K562 (cell line): ENCODE measurements around the gene MTHFD2. TPM values are rescaled to one million over a fixed set of nuclear protein-coding genes. Genes with fewer than 3 reads are reported as not detected.

Source experiments
- ATAC-seq: fragments of 200-7000 bp; cut with Tn5 transposase; 3 replicates; pipeline ENCODE4 v1.9.1; 2020; ENCODE audit warnings: moderate library complexity
- BruUV-seq: library from RNA; stranded (reverse); fragments of 400-500 nt; replicated peaks from 2 replicates; lab custom pipeline; 2021; lab: Mats Ljungman, UMichigan
- CTCF ChIA-PET: fragments of 300-600 bp; formaldehyde crosslinking; extraction: SDS; loops from one replicate; lab custom pipeline; 2021; ENCODE audit warnings: low intra/inter-chr PET ratio; lab: Yijun Ruan, JAX
- POLR2A ChIA-PET: fragments of 300-600, 350-650 bp; sonication (Branson Sonifier 250); formaldehyde crosslinking; extraction: SDS; loops from one replicate; lab custom pipeline; 2021; ENCODE audit warnings: antibody characterized with exemption, inconsistent platforms; lab: Yijun Ruan, JAX
- DNase-seq, 4 experiments: peaks; one replicate each; pipeline versions ENCODE4 v3.0.0 to v3.0.0-alpha.2; 2011 to 2018; ENCODE audit warnings: low spot score in 3 of 4, mixed read lengths in 3 of 4; ENCODE audit errors: extremely low read depth in 1 of 4
- FAIRE-seq: peaks from 2 replicates; lab custom pipeline; 2011; peaks lifted over from hg19 to GRCh38; lab: Jason Lieb, UNC
- H2AFZ ChIP-seq: 2 replicates; pipeline ENCODE4 v1.6.0; 2011; ENCODE audit warnings: low read depth, low read length, control low read depth, inconsistent platforms
- H3K27ac ChIP-seq: fragments of 200-600 bp; 3 replicates; pipeline ENCODE4 v1.8.0; 2011; ENCODE audit warnings: low read depth, mild to moderate bottlenecking, control low read depth, inconsistent platforms, low read length, moderate library complexity, mixed read lengths; ENCODE audit errors: extremely low read depth
- H3K27me3 ChIP-seq, 2 experiments: fragments of 300-600 bp in 1 of 2; 2 replicates in 1 of 2; 3 replicates in 1 of 2; pipeline versions ENCODE4 v1.6.0 to v1.8.0; 2011; ENCODE audit warnings: inconsistent platforms in 2 of 2, low read length in 2 of 2, mild to moderate bottlenecking in 1 of 2, mixed read lengths in 1 of 2, moderate library complexity in 1 of 2; ENCODE audit not compliant: control insufficient read depth in 2 of 2, insufficient read depth in 2 of 2
- H3K36me3 ChIP-seq: fragments of 300-600 bp; 3 replicates; pipeline ENCODE4 v1.8.0; 2011; ENCODE audit warnings: mild to moderate bottlenecking, low read length, inconsistent platforms; ENCODE audit not compliant: control insufficient read depth, insufficient read depth
- H3K4me1 ChIP-seq, 2 experiments: fragments of 200-600 bp in 1 of 2; replicated peaks in 1 of 2; 2 replicates in 1 of 2; 3 replicates in 1 of 2; pipeline versions ENCODE4 v1.5.1 to v1.8.0; 2011; ENCODE audit warnings: inconsistent platforms in 2 of 2, low read length in 2 of 2, mild to moderate bottlenecking in 1 of 2, mixed read lengths in 1 of 2, moderate library complexity in 1 of 2; ENCODE audit not compliant: control insufficient read depth in 2 of 2, insufficient read depth in 2 of 2
- H3K4me2 ChIP-seq: 2 replicates; pipeline ENCODE4 v1.6.1; 2011; ENCODE audit warnings: low read length, control low read depth, inconsistent platforms, mixed read lengths; ENCODE audit not compliant: insufficient read depth
- H3K4me3 ChIP-seq: fragments of 200-600 bp; sonication (generic), shearing (Covaris generic); 2 replicates; pipeline ENCODE4 v1.5.1; 2016; ENCODE audit warnings: control low read depth, inconsistent platforms
- H3K79me2 ChIP-seq: fragments of 200-600 bp; 3 replicates; pipeline ENCODE4 v1.8.0; 2011; ENCODE audit warnings: low read length, inconsistent platforms; ENCODE audit not compliant: control insufficient read depth, insufficient read depth
- H3K9ac ChIP-seq, 2 experiments: 2 replicates each; pipeline versions ENCODE4 v1.6.0 to v1.6.1; 2011; ENCODE audit warnings: low read depth in 2 of 2, low read length in 2 of 2, control low read depth in 1 of 2, inconsistent platforms in 1 of 2, mild to moderate bottlenecking in 1 of 2, mixed read lengths in 1 of 2; ENCODE audit not compliant: insufficient read depth in 1 of 2
- H3K9me1 ChIP-seq: one replicate; pipeline ENCODE4 v1.6.0; 2011; ENCODE audit warnings: inconsistent platforms, mild to moderate bottlenecking, low read length, moderate library complexity; ENCODE audit not compliant: control insufficient read depth, insufficient read depth
- H3K9me3 ChIP-seq: replicated peaks from 2 replicates; pipeline ENCODE4 v1.5.1; 2011; ENCODE audit warnings: low read depth, low read length, inconsistent platforms; ENCODE audit not compliant: control insufficient read depth, insufficient read depth
- H4K20me1 ChIP-seq: replicated peaks from 2 replicates; pipeline ENCODE4 v1.6.1; 2011; ENCODE audit warnings: low read length, inconsistent platforms, mixed read lengths; ENCODE audit not compliant: control insufficient read depth, insufficient read depth
- CBX8 ChIP-seq: fragments of 200-600 bp; sonication (generic); IDR thresholded peaks from 2 replicates; pipeline ENCODE4 v1.6.1; 2012; ENCODE audit warnings: borderline replicate concordance, mixed run types, low read depth, mild to moderate bottlenecking, moderate library complexity, mixed read lengths, low read length, control low read depth, inconsistent platforms; ENCODE audit not compliant: poor library complexity, severe bottlenecking; ENCODE audit errors: extremely low read depth
- DDX20 ChIP-seq: fragments of 450-650 bp; IDR thresholded peaks from 2 replicates; pipeline ENCODE4 v1.6.1; 2016; ENCODE audit warnings: missing genetic modification characterization, low read depth, mild to moderate bottlenecking, missing compliant biosample characterization, moderate library complexity
- KDM1A ChIP-seq, 2 experiments: fragments of 450-650 bp; IDR thresholded peaks; 2 replicates each; pipeline ENCODE4 v1.6.1; 2016; ENCODE audit warnings: mild to moderate bottlenecking in 2 of 2
- MIER1 ChIP-seq: fragments of 450-650 bp; IDR thresholded peaks from 2 replicates; pipeline ENCODE4 v1.6.1; 2016; ENCODE audit warnings: antibody characterized with exemption, mild to moderate bottlenecking, low read depth
- POLR2H ChIP-seq: IDR thresholded peaks from 2 replicates; pipeline ENCODE4 v1.6.1; 2016; ENCODE audit warnings: missing genetic modification characterization, low read depth, mild to moderate bottlenecking, control low read depth, missing compliant biosample characterization, moderate library complexity
- PRMT5 ChIP-seq: sonication (generic); formaldehyde crosslinking; IDR thresholded peaks from 2 replicates; pipeline ENCODE4 v1.5.0; 2020; ENCODE audit warnings: missing genetic modification reagents
- TAL1 ChIP-seq: fragments of 450-650 bp; IDR thresholded peaks from 2 replicates; pipeline ENCODE4 v1.6.1; 2016; ENCODE audit warnings: mild to moderate bottlenecking
- ZNF140 ChIP-seq: fragments of 250-450 bp; sonication (Bioruptor Pico); IDR thresholded peaks from 2 replicates; pipeline ENCODE4 v1.8.0; 2021; ENCODE audit warnings: moderate library complexity, mild to moderate bottlenecking, inconsistent platforms
- WGBS: fragments of 100-300 bp; shearing (Covaris generic); methylation state at CpG from one replicate; pipeline ENCODE4 v1.1.6; 2016; ENCODE audit warnings: low coverage, mixed read lengths; ENCODE audit not compliant: insufficient coverage; ENCODE audit errors: missing lambda C conversion rate; 5-methylcytosine and 5-hydroxymethylcytosine counted together
- in situ Hi-C: fragments of 300-500 bp; cut with MboI; formaldehyde crosslinking; loops from 4 replicates; pipeline ENCODE4 v1.15.0; 2018; ENCODE audit warnings: inconsistent platforms, mixed read lengths
- intact Hi-C: fragments of 100-400 bp; cut with micrococcal nuclease; formaldehyde crosslinking; loops from 2 replicates; pipeline ENCODE4 v1.14.2; 2022
- polyA plus RNA-seq, 8 experiments: library from polyadenylated mRNA; depleted of rRNA in 4 of 8; stranded (reverse) in 5 of 8; unstranded in 3 of 8; fragments of >200 nt; fragmentation: Nextera tagmentation in 2 of 8; fragmentation: Illumina TruSeq in 1 of 8; extraction: Ambion mirVana in 2 of 8; extraction: Trizol in 1 of 8; gene quantifications; 2 replicates each; pipeline versions ENCODE4 v1.2.1 to v1.2.3, GENCODE V29; 2011 to 2014; ENCODE audit warnings: inconsistent platforms in 1 of 8, missing spikeins in 1 of 8
- total RNA-seq, 7 experiments: library from RNA; depleted of rRNA in 6 of 7; stranded (reverse); fragments of >200 nt in 6 of 7; fragmentation: Illumina TruSeq in 2 of 7; extraction: Trizol in 2 of 7; gene quantifications; 2 replicates each; pipeline versions ENCODE4 v1.2.1 to v1.2.3, GENCODE V29; 2011 to 2021; ENCODE audit warnings: low replicate concordance in 1 of 7
- TF ChIP-seq, protein P1 (sequence below): fragments of 450-650 bp; IDR thresholded peaks from 2 replicates; pipeline ENCODE4 v1.6.1; 2016; ENCODE audit warnings: borderline replicate concordance

MTHFD2 gene
- total and polyA plus RNA-seq, 9 of the 15 experiments (the other 6 are each of a cell fraction or from before 2014, with no cell fraction given), result 113 to 520 (median 234) TPM

DNA sequence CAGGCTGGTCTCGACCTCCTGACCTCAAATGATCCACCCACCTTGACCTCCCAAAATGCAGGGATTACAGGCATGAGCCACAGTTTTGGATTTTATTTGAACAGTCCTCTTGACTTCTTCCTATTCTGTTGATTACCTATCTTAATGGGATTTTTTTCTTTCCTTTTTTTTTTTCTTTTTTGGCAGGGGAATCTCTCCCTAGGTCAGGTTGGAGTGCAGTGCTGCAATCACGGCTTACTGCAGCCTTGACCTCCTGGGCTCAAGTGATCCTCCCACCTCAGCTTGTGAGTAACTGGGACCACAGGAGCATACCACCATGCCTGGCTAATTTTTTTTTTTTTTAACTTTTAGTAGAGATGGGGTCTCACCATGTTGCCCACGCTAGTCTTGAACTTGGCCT, 2.8 kb downstream of the MTHFD2 start (continued):
- TF ChIP-seq, protein P1, sequence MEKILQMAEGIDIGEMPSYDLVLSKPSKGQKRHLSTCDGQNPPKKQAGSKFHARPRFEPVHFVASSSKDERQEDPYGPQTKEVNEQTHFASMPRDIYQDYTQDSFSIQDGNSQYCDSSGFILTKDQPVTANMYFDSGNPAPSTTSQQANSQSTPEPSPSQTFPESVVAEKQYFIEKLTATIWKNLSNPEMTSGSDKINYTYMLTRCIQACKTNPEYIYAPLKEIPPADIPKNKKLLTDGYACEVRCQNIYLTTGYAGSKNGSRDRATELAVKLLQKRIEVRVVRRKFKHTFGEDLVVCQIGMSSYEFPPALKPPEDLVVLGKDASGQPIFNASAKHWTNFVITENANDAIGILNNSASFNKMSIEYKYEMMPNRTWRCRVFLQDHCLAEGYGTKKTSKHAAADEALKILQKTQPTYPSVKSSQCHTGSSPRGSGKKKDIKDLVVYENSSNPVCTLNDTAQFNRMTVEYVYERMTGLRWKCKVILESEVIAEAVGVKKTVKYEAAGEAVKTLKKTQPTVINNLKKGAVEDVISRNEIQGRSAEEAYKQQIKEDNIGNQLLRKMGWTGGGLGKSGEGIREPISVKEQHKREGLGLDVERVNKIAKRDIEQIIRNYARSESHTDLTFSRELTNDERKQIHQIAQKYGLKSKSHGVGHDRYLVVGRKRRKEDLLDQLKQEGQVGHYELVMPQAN, result 0 out of 2 replicates have a peak, but pooled peaks have one; percentile 20
- TF ChIP-seq TAL1 (no peak), KDM1A (IDR thresholded peaks at IDR 0.05) (peak; percentile 66 to 76; a peak in 3 of 4 replicates)

DNA sequence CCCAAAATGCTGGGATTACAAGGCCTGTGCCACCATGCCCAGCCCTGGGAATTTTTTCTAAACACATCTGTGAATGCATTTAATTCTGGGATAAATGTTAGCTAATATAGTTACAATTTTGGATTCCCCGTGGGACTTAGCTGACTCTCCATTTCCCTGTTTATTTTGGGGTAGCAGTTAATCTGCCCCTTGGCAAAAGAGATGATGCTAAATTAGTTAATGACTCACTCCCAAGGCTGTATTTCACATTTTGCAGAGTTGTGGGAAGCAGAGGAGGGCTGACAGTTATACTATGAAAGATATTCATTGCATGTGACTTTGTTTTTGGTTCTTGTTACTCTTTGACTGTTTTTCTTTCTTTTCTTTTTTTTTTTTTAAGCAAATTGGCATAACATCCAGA, 3.2 kb downstream of the MTHFD2 start:
- DNase-seq (no peak), ATAC-seq (no peak), FAIRE-seq (no peak)
- H3K9me1 ChIP-seq, result peaks cover 8% of the 10 kb centered on the region
- ChIA-PET CTCF (no interaction called here), POLR2A (no interaction called here)
- in situ Hi-C loops, result no loop called here
- intact Hi-C loops, result no loop called here
- H3K4me3 ChIP-seq, result no peak overlapping the region
- H3K4me1 ChIP-seq, result peaks cover 30 to 52% of the 10 kb centered on the region in 2 experiments
- no peak overlapping the region for H2AFZ ChIP-seq
- no peak for TF ChIP-seq DDX20 (tag)
- TF ChIP-seq PRMT5, result no peak
- no peak for TF ChIP-seq ZNF140 (CRISPR knock-in tag)
- no peak for TF ChIP-seq CBX8
- TF ChIP-seq MIER1, result no peak
- TF ChIP-seq POLR2H (tag), result peak; percentile 38; the same call in 1 of the 2 replicates
- no peak overlapping the region for H3K27ac ChIP-seq
- H3K79me2 ChIP-seq, result peaks cover 88% of the 10 kb centered on the region
- no peak overlapping the region for H3K4me2 ChIP-seq
- H3K27me3 ChIP-seq, result no peaks in the 10 kb centered on the region
- peaks cover 35% of the 10 kb centered on the region for H4K20me1 ChIP-seq
- H3K36me3 ChIP-seq, result peaks cover 66% of the 10 kb centered on the region
- no peak overlapping the region for H3K9ac ChIP-seq
- 55% methylated on average over 1 of the region's 1 CpG for WGBS
- H3K9me3 ChIP-seq, result no peaks in the 10 kb centered on the region
- BruUV-seq, result no TSS peak
